H1 (cell line): ENCODE data around the gene OR10P1. TPM values are rescaled to one million over a fixed set of nuclear protein-coding genes. Genes with fewer than 3 reads are reported as not detected.

Experiments
- CTCF ChIA-PET: fragments of 300-600 bp; sonication (Branson Sonifier 250); formaldehyde crosslinking; loops from one replicate; lab custom pipeline; 2021; ENCODE audit not compliant: partially characterized antibody; lab: Charles Lee
- POLR2A ChIA-PET: fragments of 300-600 bp; sonication (Branson Sonifier 250); formaldehyde crosslinking; loops from one replicate; lab custom pipeline; 2021; ENCODE audit warnings: inconsistent platforms; ENCODE audit not compliant: partially characterized antibody; lab: Charles Lee
- DNase-seq, 2 experiments: peaks; one replicate each; pipeline versions ENCODE4 v3.0.0 to v3.0.0-alpha.2; 2010 to 2022; ENCODE audit warnings: low spot score in 2 of 2, low read depth in 1 of 2, mixed read lengths in 1 of 2
- FAIRE-seq: peaks from 2 replicates; lab custom pipeline; 2011; peaks lifted over from hg19 to GRCh38; lab: Jason Lieb, UNC
- H2AFZ ChIP-seq: 2 replicates; pipeline ENCODE4 v1.8.1; 2012; ENCODE audit warnings: low read length, inconsistent platforms
- H2AK5ac ChIP-seq: 2 replicates; pipeline ENCODE4 v1.6.1; 2013; ENCODE audit warnings: low read depth, low read length
- H2BK120ac ChIP-seq: replicated peaks from 2 replicates; pipeline ENCODE3; 2013; ENCODE audit warnings: low read depth, low read length, inconsistent platforms
- H2BK12ac ChIP-seq: 2 replicates; pipeline ENCODE4 v1.6.1; 2013; ENCODE audit warnings: low read depth, low read length
- H2BK15ac ChIP-seq: 2 replicates; pipeline ENCODE4 v1.6.1; 2013; ENCODE audit warnings: low read length
- H2BK20ac ChIP-seq: 2 replicates; pipeline ENCODE4 v1.6.1; 2013; ENCODE audit warnings: low read length
- H2BK5ac ChIP-seq: 2 replicates; pipeline ENCODE4 v1.6.1; 2013; ENCODE audit warnings: low read depth, low read length
- H3K14ac ChIP-seq: 2 replicates; pipeline ENCODE4 v1.6.1; 2013; ENCODE audit warnings: inconsistent platforms; ENCODE audit not compliant: insufficient read length
- H3K18ac ChIP-seq: 2 replicates; pipeline ENCODE4 v1.6.1; 2013; ENCODE audit warnings: low read length; ENCODE audit errors: extremely low read depth
- H3K23ac ChIP-seq: 2 replicates; pipeline ENCODE4 v1.6.1; 2013; ENCODE audit warnings: inconsistent platforms; ENCODE audit not compliant: insufficient read length
- H3K23me2 ChIP-seq: 2 replicates; pipeline ENCODE4 v1.6.1; 2013; ENCODE audit warnings: low read depth, low read length
- H3K27ac ChIP-seq: 2 replicates; pipeline ENCODE4 v1.6.1; 2011; ENCODE audit warnings: low read depth, low read length, inconsistent platforms
- H3K27me3 ChIP-seq, 4 experiments: replicated peaks in 1 of 4; 1 replicate in 1 of 4; 2 replicates in 3 of 4; pipeline versions ENCODE4 v1.6.1 to v1.8.1; 2011 to 2013; ENCODE audit warnings: low read length in 3 of 4, mild to moderate bottlenecking in 3 of 4, inconsistent platforms in 2 of 4, mixed read lengths in 2 of 4, moderate library complexity in 1 of 4; ENCODE audit not compliant: control insufficient read depth in 3 of 4, insufficient read depth in 3 of 4; ENCODE audit errors: extremely low read depth in 1 of 4
- H3K36me3 ChIP-seq, 4 experiments: 2 replicates each; pipeline versions ENCODE4 v1.6.1 to v1.8.1; 2011 to 2013; ENCODE audit warnings: mild to moderate bottlenecking in 4 of 4, low read length in 3 of 4, moderate library complexity in 2 of 4, control low read depth in 1 of 4, inconsistent platforms in 1 of 4; ENCODE audit not compliant: insufficient read depth in 4 of 4, control insufficient read depth in 2 of 4
- H3K4ac ChIP-seq: replicated peaks from 2 replicates; pipeline ENCODE3; 2013; ENCODE audit warnings: low read length, low read depth, mixed read lengths, inconsistent platforms; ENCODE audit not compliant: insufficient read length
- H3K4me1 ChIP-seq, 4 experiments: replicated peaks in 1 of 4; 1 replicate in 1 of 4; 2 replicates in 3 of 4; pipeline versions ENCODE4 v1.6.1 to v1.8.1; 2011 to 2013; ENCODE audit warnings: low read length in 3 of 4, inconsistent platforms in 2 of 4, mixed read lengths in 1 of 4; ENCODE audit not compliant: insufficient read depth in 4 of 4, control insufficient read depth in 3 of 4
- H3K4me2 ChIP-seq, 2 experiments: 2 replicates each; pipeline versions ENCODE4 v1.6.1 to v1.8.1; 2011 to 2013; ENCODE audit warnings: low read depth in 2 of 2, low read length in 2 of 2, control low read depth in 1 of 2, inconsistent platforms in 1 of 2, mild to moderate bottlenecking in 1 of 2; ENCODE audit not compliant: insufficient read depth in 1 of 2
- H3K4me3 ChIP-seq, 4 experiments: fragments of 200-600, 300-600 bp in 1 of 4; sonication (generic), shearing (Covaris generic), sonication (Bioruptor Twin) in 1 of 4; 2 replicates each; pipeline versions ENCODE4 v1.5.1 to v1.8.1; 2011 to 2016; ENCODE audit warnings: low read length in 4 of 4, low read depth in 3 of 4, control low read depth in 2 of 4, inconsistent platforms in 2 of 4, mild to moderate bottlenecking in 2 of 4, mixed read lengths in 1 of 4, moderate library complexity in 1 of 4; ENCODE audit not compliant: insufficient read depth in 2 of 4; ENCODE audit errors: extremely low read depth in 1 of 4
- H3K56ac ChIP-seq: replicated peaks from 2 replicates; pipeline ENCODE3; 2013; ENCODE audit warnings: low read depth, mild to moderate bottlenecking, mixed read lengths, low read length, inconsistent platforms; ENCODE audit not compliant: insufficient read length
- H3K79me1 ChIP-seq: 2 replicates; pipeline ENCODE4 v1.6.1; 2013; ENCODE audit warnings: low read depth, low read length, control low read depth
- H3K79me2 ChIP-seq, 2 experiments: 2 replicates each; pipeline versions ENCODE4 v1.6.1 to v1.8.1; 2012 to 2013; ENCODE audit warnings: low read length in 2 of 2, mild to moderate bottlenecking in 2 of 2, inconsistent platforms in 1 of 2; ENCODE audit not compliant: insufficient read depth in 2 of 2, control insufficient read depth in 1 of 2
- H3K9ac ChIP-seq, 4 experiments: replicated peaks in 1 of 4; 1 replicate in 1 of 4; 2 replicates in 3 of 4; pipeline versions ENCODE4 v1.6.1 to v1.8.1; 2011 to 2013; ENCODE audit warnings: low read depth in 3 of 4, low read length in 3 of 4, control low read depth in 2 of 4, mild to moderate bottlenecking in 2 of 4, moderate library complexity in 2 of 4, inconsistent platforms in 1 of 4; ENCODE audit errors: extremely low read depth in 1 of 4
- H3K9me3 ChIP-seq, 2 experiments: 2 replicates each; pipeline versions ENCODE4 v1.6.1 to v1.8.1; 2012 to 2013; ENCODE audit warnings: mild to moderate bottlenecking in 2 of 2, moderate library complexity in 2 of 2, control low read depth in 1 of 2, inconsistent platforms in 1 of 2, low read depth in 1 of 2, low read length in 1 of 2, mixed read lengths in 1 of 2; ENCODE audit not compliant: insufficient read depth in 2 of 2
- H4K20me1 ChIP-seq, 2 experiments: replicated peaks in 1 of 2; 2 replicates each; pipeline versions ENCODE3 to v1.8.1; 2011 to 2013; ENCODE audit warnings: inconsistent platforms in 2 of 2, low read length in 2 of 2, mild to moderate bottlenecking in 1 of 2; ENCODE audit not compliant: insufficient read depth in 2 of 2, control insufficient read depth in 1 of 2
- H4K5ac ChIP-seq: 2 replicates; pipeline ENCODE4 v1.6.1; 2013; ENCODE audit warnings: low read length, low read depth, mixed read lengths, inconsistent platforms; ENCODE audit not compliant: insufficient read length
- H4K8ac ChIP-seq: 2 replicates; pipeline ENCODE4 v1.8.0; 2013; ENCODE audit warnings: mild to moderate bottlenecking, moderate library complexity, low read length, inconsistent platforms; ENCODE audit not compliant: insufficient read depth; ENCODE audit errors: extremely low read depth
- H4K91ac ChIP-seq: replicated peaks from 2 replicates; pipeline ENCODE3; 2013; ENCODE audit warnings: low read length, mixed read lengths, inconsistent platforms; ENCODE audit not compliant: insufficient read length
- BCL11A ChIP-seq, 2 experiments: IDR thresholded peaks; one replicate each; pipeline ENCODE4 v1.6.1; 2011; ENCODE audit warnings: low read depth in 2 of 2, low read length in 2 of 2, mild to moderate bottlenecking in 2 of 2
- CTBP2 ChIP-seq: IDR thresholded peaks from 2 replicates; pipeline ENCODE4 v1.7.0; 2011; ENCODE audit warnings: borderline replicate concordance, mild to moderate bottlenecking, moderate library complexity, mixed read lengths, low read length; ENCODE audit not compliant: insufficient read depth, insufficient read length
- HDAC2 ChIP-seq, 2 experiments: fragments of 300-600 bp in 1 of 2; sonication (generic) in 1 of 2; IDR thresholded peaks; 2 replicates each; pipeline ENCODE4 v1.6.1; 2011 to 2012; ENCODE audit warnings: low read depth in 2 of 2, low read length in 2 of 2, mild to moderate bottlenecking in 2 of 2, moderate library complexity in 2 of 2, borderline replicate concordance in 1 of 2, inconsistent platforms in 1 of 2
- KDM4A ChIP-seq: IDR thresholded peaks from one replicate; pipeline ENCODE4 v1.7.1; 2012; ENCODE audit warnings: low read depth, mild to moderate bottlenecking, moderate library complexity, low read length, inconsistent platforms; ENCODE audit not compliant: severe bottlenecking
- PHF8 ChIP-seq: fragments of 200-600 bp; sonication (generic); conservative IDR thresholded peaks from 2 replicates; pipeline ENCODE4 v1.7.1; 2012; ENCODE audit warnings: low read depth, mild to moderate bottlenecking, inconsistent platforms, low read length, moderate library complexity
- RBBP5 ChIP-seq: IDR thresholded peaks from 2 replicates; pipeline ENCODE4 v1.7.1; 2012; ENCODE audit warnings: low read depth, mild to moderate bottlenecking, inconsistent platforms, low read length, moderate library complexity, borderline replicate concordance
- SIRT6 ChIP-seq: IDR thresholded peaks from one replicate; pipeline ENCODE4 v1.7.1; 2012; ENCODE audit warnings: low read length, inconsistent platforms
- SP2 ChIP-seq: IDR thresholded peaks from 2 replicates; pipeline ENCODE4 v1.6.1; 2012; ENCODE audit warnings: mild to moderate bottlenecking, low read length, inconsistent platforms
- WGBS, 2 experiments: shearing (Covaris generic) in 1 of 2; methylation state at CpG; one replicate each; pipeline versions ENCODE4 v1.1.6 to v1.1.7; 2013 to 2015; ENCODE audit warnings: low lambda C conversion rate in 2 of 2, mixed read lengths in 2 of 2, inconsistent platforms in 1 of 2, low coverage in 1 of 2, missing lambda C conversion rate in 1 of 2; ENCODE audit not compliant: insufficient replicate concordance in 2 of 2, insufficient coverage in 1 of 2, insufficient read length in 1 of 2; ENCODE audit errors: extremely low coverage in 1 of 2, missing lambda C conversion rate in 1 of 2; 5-methylcytosine and 5-hydroxymethylcytosine counted together
- polyA plus RNA-seq, 7 experiments: library from polyadenylated mRNA; depleted of rRNA in 3 of 7; stranded (reverse) in 5 of 7; unstranded in 2 of 7; fragments of >200 nt in 5 of 7; fragments of 200-250 nt in 2 of 7; gene quantifications; 1 replicate in 5 of 7; 2 replicates in 1 of 7; 4 replicates in 1 of 7; pipeline versions ENCODE4 v1.2.1 to v1.2.3, GENCODE V29; 2011 to 2013; ENCODE audit warnings: missing spikeins in 2 of 7, mixed read lengths in 2 of 7
- total RNA-seq: library from RNA; stranded (reverse); fragmentation: NEBNext Ultra II Directional; extraction: Animal tissue kit (Norgen Biotek cat#: 25700); gene quantifications from 2 replicates; pipeline ENCODE4 v1.2.1, GENCODE V29; 2021

OR10P1 gene
- total and polyA plus RNA-seq, 2 of the 8 experiments (the other 6 are each of a cell fraction or from before 2014, with no cell fraction given) = not detected

DNA sequence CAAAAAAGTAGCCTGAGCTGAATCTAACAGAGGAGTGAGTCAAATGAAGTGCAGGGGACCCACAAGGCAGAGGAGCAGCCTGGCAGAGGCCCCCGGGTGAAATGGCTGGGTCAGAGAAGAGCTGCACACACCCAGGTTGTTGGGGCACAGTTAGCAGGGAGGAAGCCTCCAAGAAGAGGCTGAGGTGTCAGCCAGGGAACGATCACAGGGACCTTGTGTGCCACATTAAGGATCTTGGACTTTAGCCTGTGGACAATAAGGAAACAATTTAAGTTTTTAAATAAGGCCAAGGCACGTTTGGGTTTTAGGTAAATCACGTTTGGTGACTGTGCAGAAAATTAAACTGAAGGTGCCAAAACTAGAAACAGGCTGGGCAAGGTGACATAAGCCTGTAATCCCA, 35.1 kb downstream of the OR10P1 start:
- 81% methylated on average over 4 of the region's 4 CpGs; no CpG with 5 or more reads in 1 of the 2 experiments for WGBS, 2 experiments
- FAIRE-seq = no peak
- CTCF ChIA-PET = interaction anchor here (0.6 to 5.0 kb wide), 5 partner anchors 15 to 1304 kb away, joined by 3 to 37 read pairs (median 3); no protein-coding TSS in a partner anchor

More for the DNA sequence above, 35.1 kb downstream of the OR10P1 start:
- H2AFZ ChIP-seq = no peak overlapping the region
- H2BK12ac ChIP-seq = no peak overlapping the region
- no peak overlapping the region for H2AK5ac ChIP-seq
- H3K14ac ChIP-seq = no peak overlapping the region
- no peaks in the 10 kb centered on the region for H3K4me1 ChIP-seq
- H2BK15ac ChIP-seq = no peak overlapping the region
- H3K56ac ChIP-seq = no peak overlapping the region
- POLR2A ChIA-PET = no interaction called here
- TF ChIP-seq HDAC2 (IDR thresholded peaks at IDR 0.05; ENCODE audit: borderline replicate concordance in 1 of 2, low read depth in 2 of 2, low read length in 2 of 2) = no peak
- no peak for TF ChIP-seq BCL11A (IDR thresholded peaks at IDR 0.05; ENCODE audit: low read depth in 2 of 2, low read length in 2 of 2)
- no peak for TF ChIP-seq PHF8
- TF ChIP-seq SIRT6 = no peak
- no peak for TF ChIP-seq CTBP2
- TF ChIP-seq KDM4A = no peak
- TF ChIP-seq SP2 = no peak
- no peak for TF ChIP-seq RBBP5
- H2BK5ac ChIP-seq = no peak overlapping the region
- no peaks in the 10 kb centered on the region for H3K36me3 ChIP-seq
- no peaks in the 10 kb centered on the region; the same call in 1 of the 2 replicates for H3K23me2 ChIP-seq
- no peaks in the 10 kb centered on the region for H3K79me2 ChIP-seq
- H3K4me2 ChIP-seq = no peak overlapping the region
- H3K4ac ChIP-seq = no peak overlapping the region
- no peak overlapping the region for H4K5ac ChIP-seq
- no peak overlapping the region for H2BK20ac ChIP-seq
- no peak overlapping the region for H2BK120ac ChIP-seq
- no peak overlapping the region for H3K18ac ChIP-seq
- no peak overlapping the region for H3K9ac ChIP-seq
- no peaks in the 10 kb centered on the region for H3K79me1 ChIP-seq
- no peak overlapping the region for H4K91ac ChIP-seq
- H3K4me3 ChIP-seq = no peak overlapping the region
- no peaks in the 10 kb centered on the region for H4K20me1 ChIP-seq
- H3K27me3 ChIP-seq = no peaks in the 10 kb centered on the region; a peak in 1 of 7 replicates
- H4K8ac ChIP-seq = no peak overlapping the region
- H3K23ac ChIP-seq = no peak overlapping the region
- DNase-seq = no peak
- no peaks in the 10 kb centered on the region for H3K9me3 ChIP-seq
- no peak overlapping the region for H3K27ac ChIP-seq
